Fibroblast of lung (primary cell): ENCODE data around the gene SPOCK3. TPM values are rescaled to one million over a fixed set of nuclear protein-coding genes. Genes with fewer than 3 reads are reported as not detected.

ENCODE experiments used
- DNase-seq, 2 donors: peaks; one replicate each; pipeline versions ENCODE4 v3.0.0 to v3.0.0-alpha.2; 2010; ENCODE audit warnings: low read depth in 2 of 2
- H2AFZ ChIP-seq: 2 replicates; pipeline ENCODE4 v1.5.1; 2012; ENCODE audit warnings: low read length, control low read depth, inconsistent platforms
- H3K27ac ChIP-seq: 2 replicates; pipeline ENCODE4 v1.5.1; 2011; ENCODE audit warnings: low read length, control low read depth; ENCODE audit not compliant: insufficient read depth
- H3K27me3 ChIP-seq: 2 replicates; pipeline ENCODE4 v1.5.1; 2011; ENCODE audit warnings: mild to moderate bottlenecking, low read length; ENCODE audit not compliant: control insufficient read depth, insufficient read depth
- H3K36me3 ChIP-seq: 2 replicates; pipeline ENCODE4 v1.5.1; 2011; ENCODE audit warnings: low read length; ENCODE audit not compliant: control insufficient read depth, insufficient read depth
- H3K4me1 ChIP-seq: 2 replicates; pipeline ENCODE4 v1.5.1; 2011; ENCODE audit warnings: low read length; ENCODE audit not compliant: control insufficient read depth, insufficient read depth; ENCODE audit errors: extremely low read depth
- H3K4me2 ChIP-seq: 2 replicates; pipeline ENCODE4 v1.5.1; 2011; ENCODE audit warnings: low read length, control low read depth; ENCODE audit not compliant: insufficient read depth; ENCODE audit errors: extremely low read depth
- H3K4me3 ChIP-seq, 4 experiments: fragments of 200-600 bp in 1 of 4; sonication (generic) in 1 of 4; replicated peaks in 1 of 4; 2 replicates each; pipeline ENCODE4 v1.5.1; 2011 to 2016; ENCODE audit warnings: low read length in 4 of 4, low read depth in 3 of 4, mild to moderate bottlenecking in 3 of 4, control low read depth in 2 of 4, inconsistent platforms in 1 of 4, mixed read lengths in 1 of 4; ENCODE audit not compliant: insufficient read depth in 1 of 4; ENCODE audit errors: control extremely low read depth in 1 of 4
- H3K79me2 ChIP-seq: 2 replicates; pipeline ENCODE4 v1.5.1; 2012; ENCODE audit warnings: mild to moderate bottlenecking, low read length, inconsistent platforms; ENCODE audit not compliant: control insufficient read depth, insufficient read depth
- H3K9ac ChIP-seq: 2 replicates; pipeline ENCODE4 v1.5.1; 2011; ENCODE audit warnings: mild to moderate bottlenecking, low read length, control low read depth; ENCODE audit not compliant: insufficient read depth
- H3K9me3 ChIP-seq: 2 replicates; pipeline ENCODE4 v1.5.1; 2012; ENCODE audit warnings: low read depth, low read length; ENCODE audit not compliant: control insufficient read depth, insufficient read depth
- H4K20me1 ChIP-seq: 2 replicates; pipeline ENCODE4 v1.5.1; 2011; ENCODE audit warnings: low read length; ENCODE audit not compliant: control insufficient read depth, insufficient read depth; ENCODE audit errors: extremely low read depth
- CTCF ChIP-seq, 2 donors: IDR thresholded peaks in 1 of 2; conservative IDR thresholded peaks in 1 of 2; 1 replicate in 1 of 2; 2 replicates in 1 of 2; pipeline ENCODE4 v1.5.1; 2011 to 2012; ENCODE audit warnings: low read length in 2 of 2, control low read depth in 1 of 2, inconsistent platforms in 1 of 2, low read depth in 1 of 2, mild to moderate bottlenecking in 1 of 2
- EZH2 ChIP-seq: IDR thresholded peaks from 2 replicates; pipeline ENCODE4 v1.5.1; 2012; ENCODE audit warnings: low read length, control low read depth, mild to moderate bottlenecking; ENCODE audit errors: missing control alignments
- polyA plus RNA-seq, 2 donors: library from polyadenylated mRNA; depleted of rRNA in 1 of 2; stranded (reverse) in 1 of 2; unstranded in 1 of 2; fragments of >200 nt; gene quantifications; 2 replicates each; pipeline ENCODE4 v1.2.1, GENCODE V29; 2011 to 2012; ENCODE audit warnings: missing spikeins in 1 of 2
- total RNA-seq: library from RNA; depleted of rRNA; stranded (reverse); fragments of >200 nt; gene quantifications from 2 replicates; pipeline ENCODE4 v1.2.1, GENCODE V29; 2014

SPOCK3 gene
- total and polyA plus RNA-seq, 2 donors (not counting 1 experiment from before 2014, with no cell fraction given) = under 0.01 to 0.08 TPM

GRCh38 chr4:166816890-166817289 is 417.4 kb downstream of the SPOCK3 start:
- Histone ChIP-seq H2AFZ (no peak overlapping the region), H3K27ac (no peak overlapping the region), H3K4me2 (no peak overlapping the region), H3K9me3 (no peaks in the 10 kb centered on the region), H3K9ac (no peak overlapping the region), H3K79me2 (no peaks in the 10 kb centered on the region), H3K4me3 (no peak overlapping the region), H3K4me1 (no peaks in the 10 kb centered on the region), H3K36me3 (no peaks in the 10 kb centered on the region), H3K27me3 (no peaks in the 10 kb centered on the region), H4K20me1 (no peaks in the 10 kb centered on the region)
- DNase-seq = peak in 1 of 2 donors; percentile 62
- TF ChIP-seq CTCF (conservative IDR thresholded peaks at IDR 0.05 in 1 of 2, IDR thresholded peaks at IDR 0.05 in 1 of 2; ENCODE audit: low read depth in 1 of 2, low read length in 2 of 2) (no peak), EZH2 (no peak)

- no peak for DNase-seq
- Histone ChIP-seq H4K20me1 (no peaks in the 10 kb centered on the region), H3K9ac (no peak overlapping the region), H3K4me2 (no peak overlapping the region), H2AFZ (no peak overlapping the region), H3K4me1 (no peaks in the 10 kb centered on the region), H3K27me3 (no peaks in the 10 kb centered on the region), H3K4me3 (no peak overlapping the region), H3K27ac (no peak overlapping the region), H3K9me3 (no peaks in the 10 kb centered on the region), H3K79me2 (no peaks in the 10 kb centered on the region), H3K36me3 (no peaks in the 10 kb centered on the region)
- TF ChIP-seq CTCF (conservative IDR thresholded peaks at IDR 0.05 in 1 of 2, IDR thresholded peaks at IDR 0.05 in 1 of 2; ENCODE audit: low read depth in 1 of 2, low read length in 2 of 2) = no peak
- TF ChIP-seq EZH2 = no peak
These were observed 425.9 kb downstream of the SPOCK3 start for GRCh38 chr4:166808380-166808779.

GRCh38 chr4:166802346-166802745 is 431.9 kb downstream of the SPOCK3 start:
- H2AFZ ChIP-seq = no peak overlapping the region

More at GRCh38 chr4:166802346-166802745, 431.9 kb downstream of the SPOCK3 start:
- Histone ChIP-seq H3K4me1 (no peaks in the 10 kb centered on the region), H3K27me3 (no peaks in the 10 kb centered on the region), H3K4me3 (no peak overlapping the region), H3K27ac (no peak overlapping the region), H3K79me2 (no peaks in the 10 kb centered on the region), H3K9ac (no peak overlapping the region), H3K36me3 (no peaks in the 10 kb centered on the region), H4K20me1 (no peaks in the 10 kb centered on the region), H3K9me3 (no peaks in the 10 kb centered on the region), H3K4me2 (no peak overlapping the region)
- DNase-seq = no peak
- no peak for TF ChIP-seq CTCF (conservative IDR thresholded peaks at IDR 0.05 in 1 of 2, IDR thresholded peaks at IDR 0.05 in 1 of 2; ENCODE audit: low read depth in 1 of 2, low read length in 2 of 2)
- no peak for TF ChIP-seq EZH2
